Choroid plexus epithelial cell (primary cell): ENCODE measurements around the gene OSBPL2.

Experiments
- DNase-seq: peaks from one replicate; pipeline ENCODE4 v3.0.0-alpha.2; 2010; ENCODE audit warnings: low read depth
- H3K4me3 ChIP-seq: 2 replicates; pipeline ENCODE4 v1.5.1; 2011; ENCODE audit warnings: low read depth, mild to moderate bottlenecking, control low read depth, low read length, moderate library complexity
- CTCF ChIP-seq: conservative IDR thresholded peaks from 2 replicates; pipeline ENCODE4 v1.5.1; 2011; ENCODE audit warnings: low read depth, mild to moderate bottlenecking, control low read depth, inconsistent platforms, low read length, moderate library complexity

OSBPL2 gene

DNA sequence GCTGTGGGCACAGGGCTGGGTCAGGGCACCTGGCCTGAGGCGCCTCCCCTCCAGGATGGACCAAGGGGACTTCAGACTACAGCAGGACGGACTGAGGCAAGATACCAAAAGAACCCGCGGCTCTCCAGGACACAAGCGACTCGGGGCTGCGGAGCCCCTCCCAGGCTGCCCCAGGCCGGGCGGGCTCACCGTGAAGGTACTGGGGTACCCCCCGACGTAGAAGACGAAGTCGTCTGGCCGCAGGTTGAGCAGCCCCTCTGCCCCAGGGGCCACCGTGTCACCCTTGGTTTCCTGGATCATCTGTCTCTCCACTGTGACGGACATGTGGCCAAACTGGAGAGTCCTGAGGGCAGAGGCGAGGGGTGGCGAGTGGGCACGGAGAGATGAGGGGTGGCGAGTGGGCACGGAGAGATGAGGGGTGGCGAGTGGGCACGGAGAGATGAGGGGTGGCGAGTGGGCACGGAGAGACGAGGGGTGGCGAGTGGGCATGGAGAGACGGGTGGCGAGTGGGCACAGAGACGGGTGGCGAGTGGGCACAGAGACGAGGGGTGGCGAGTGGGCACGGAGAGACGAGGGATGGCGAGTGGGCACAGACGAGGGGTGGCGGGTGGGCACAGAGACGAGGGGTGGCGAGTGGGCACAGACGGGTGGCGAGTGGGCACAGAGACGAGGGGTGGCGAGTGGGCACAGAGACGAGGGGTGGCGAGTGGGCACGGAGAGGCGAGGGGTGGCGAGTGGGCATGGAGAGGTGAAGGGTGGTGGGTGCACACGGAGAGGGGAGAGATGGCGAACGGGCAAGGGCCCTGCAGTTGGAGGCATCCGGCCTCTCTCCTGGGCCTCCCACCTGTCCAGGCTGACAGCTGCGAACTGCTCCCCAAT is 75.4 kb downstream of the OSBPL2 start:
- no peak for TF ChIP-seq CTCF
- no peak overlapping the region for H3K4me3 ChIP-seq
- no peak for DNase-seq

GRCh38 chr20:62314339-62314638 is 76.0 kb downstream of the OSBPL2 start:
- H3K4me3 ChIP-seq: no peak overlapping the region
- no peak for DNase-seq
- TF ChIP-seq CTCF: no peak

DNA sequence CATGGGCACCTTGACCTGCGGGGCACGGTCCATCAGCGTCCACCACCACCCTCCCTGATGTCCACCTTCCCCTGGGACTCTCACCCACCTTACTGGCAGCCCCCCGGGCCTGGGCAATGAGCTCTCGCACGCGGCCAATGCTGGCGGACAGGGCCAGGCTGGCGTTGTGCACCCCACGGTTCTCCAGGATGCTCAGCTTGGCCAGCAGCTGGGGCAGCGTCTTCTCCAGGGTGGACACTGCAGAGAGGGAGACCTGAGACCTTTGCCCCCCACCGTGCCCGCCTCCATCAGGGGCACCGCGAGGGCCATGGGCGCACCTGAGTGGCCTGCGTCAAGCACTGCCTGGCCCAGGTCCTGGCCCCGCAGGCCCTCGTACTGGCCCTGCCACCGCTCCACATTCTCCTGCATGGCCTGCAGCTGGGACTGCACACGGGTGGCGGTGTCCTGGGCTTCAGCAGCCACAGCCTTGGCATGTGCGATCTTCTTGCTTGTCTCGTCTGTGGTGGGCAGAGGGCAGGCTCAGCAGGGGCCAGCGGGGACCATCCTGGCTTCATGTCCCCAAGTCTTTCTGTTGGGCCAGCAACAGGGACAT is 76.5 kb downstream of the OSBPL2 start:
- no peak for DNase-seq
- TF ChIP-seq CTCF: no peak
- no peak overlapping the region for H3K4me3 ChIP-seq

GRCh38 chr20:62315773-62316172 is 77.5 kb downstream of the OSBPL2 start:
- no peak for DNase-seq
- no peak overlapping the region for H3K4me3 ChIP-seq

GRCh38 chr20:62316331-62317166 is 78.2 kb downstream of the OSBPL2 start:
- no peak for DNase-seq
- no peak overlapping the region for H3K4me3 ChIP-seq
- TF ChIP-seq CTCF: no peak

More at GRCh38 chr20:62315773-62316172, 77.5 kb downstream of the OSBPL2 start:
- TF ChIP-seq CTCF: no peak

- no peak for TF ChIP-seq CTCF
- DNase-seq: no peak
- H3K4me3 ChIP-seq: no peak overlapping the region
Measured at GRCh38 chr20:62317167-62317655, 78.9 kb downstream of the OSBPL2 start.
